Esophagus muscularis mucosa (tissue), 4 donors: ENCODE data around the gene ASTE1. TPM values are rescaled to one million over a fixed set of nuclear protein-coding genes. Genes with fewer than 3 reads are reported as not detected.

Experiments
- DNase-seq: peaks from one replicate; pipeline ENCODE4 v3.0.0-alpha.2; 2017; ENCODE audit errors: extremely low spot score
- H3K27ac ChIP-seq, 4 donors: fragments of 200-600 bp; sonication (generic); replicated peaks in 1 of 4; 1 replicate in 3 of 4; 2 replicates in 1 of 4; pipeline ENCODE4 v1.5.1; 2016 to 2019; ENCODE audit warnings: mild to moderate bottlenecking in 1 of 4
- H3K27me3 ChIP-seq, 4 donors: fragments of 200-600 bp; sonication (generic); one replicate each; pipeline versions ENCODE4 v1.5.1 to v1.6.0; 2016 to 2019
- H3K36me3 ChIP-seq, 4 donors: fragments of 200-600 bp; sonication (generic); one replicate each; pipeline ENCODE4 v1.5.1; 2016 to 2019
- H3K4me1 ChIP-seq, 4 donors: fragments of 200-600 bp; sonication (generic); one replicate each; pipeline ENCODE4 v1.5.1; 2016 to 2019
- H3K4me3 ChIP-seq, 4 donors: fragments of 200-600 bp; sonication (generic); 1 replicate in 2 of 4; 2 replicates in 2 of 4; pipeline ENCODE4 v1.5.1; 2016 to 2019; ENCODE audit warnings: mild to moderate bottlenecking in 4 of 4, moderate library complexity in 1 of 4
- H3K9me3 ChIP-seq, 4 donors: fragments of 200-600 bp; sonication (generic); 1 replicate in 3 of 4; 2 replicates in 1 of 4; pipeline ENCODE4 v1.5.1; 2016 to 2019
- CTCF ChIP-seq, 3 experiments: fragments of 200-600 bp in 2 of 3; fragments of 450-650 bp in 1 of 3; sonication (generic) in 2 of 3; IDR thresholded peaks; one replicate each; pipeline ENCODE4 v1.5.1; 2017 to 2019; ENCODE audit warnings: antibody characterized with exemption in 3 of 3, mild to moderate bottlenecking in 2 of 3, moderate library complexity in 1 of 3
- EP300 ChIP-seq: sonication (generic); formaldehyde crosslinking; IDR thresholded peaks from one replicate; pipeline ENCODE4 v1.6.1; 2017; ENCODE audit warnings: antibody characterized with exemption
- POLR2A ChIP-seq: fragments of 450-650 bp; IDR thresholded peaks from one replicate; pipeline ENCODE4 v1.6.1; 2017; ENCODE audit warnings: antibody characterized with exemption, moderate library complexity, mild to moderate bottlenecking, low read depth
- POLR2AphosphoS5 ChIP-seq, 2 donors: sonication (generic); formaldehyde crosslinking; IDR thresholded peaks; one replicate each; pipeline ENCODE4 v1.6.1; 2017; ENCODE audit warnings: antibody characterized with exemption in 2 of 2
- WGBS: methylation state at CpG from one replicate; pipeline ENCODE4 v1.1.5; 2018; 5-methylcytosine and 5-hydroxymethylcytosine counted together
- intact Hi-C: fragments of 100-400 bp; cut with DNase I; formaldehyde crosslinking; loops from one replicate; pipeline ENCODE4 v1.15.1; 2023
- total RNA-seq, 4 donors: library from RNA; depleted of rRNA; stranded (reverse); fragments of >200 nt; gene quantifications; one replicate each; pipeline versions ENCODE4 v1.1.0 to v1.2.1, GENCODE V29; 2016

Gene ASTE1
- total RNA-seq, 4 donors from 2014 or later: 2.8 to 4.6 (median 4.1) TPM

GRCh38 chr3:130968221-130968620 lies 58.4 kb downstream of the ASTE1 start:
- H3K27ac ChIP-seq: no peak overlapping the region
- H3K4me3 ChIP-seq: no peak overlapping the region
- TF ChIP-seq EP300: no peak
- TF ChIP-seq POLR2AphosphoS5 (IDR thresholded peaks at IDR 0.05): no peak
- TF ChIP-seq CTCF (IDR thresholded peaks at IDR 0.05): no peak
- no peak for TF ChIP-seq POLR2A
- WGBS: 97% methylated on average over 3 of the region's 3 CpGs
- intact Hi-C loops: no loop called here
- H3K27me3 ChIP-seq: no peaks in the 10 kb centered on the region
- H3K36me3 ChIP-seq: peaks cover 11 to 82% (median 61%) of the 10 kb centered on the region in 4 donors
- no peaks in the 10 kb centered on the region for H3K4me1 ChIP-seq
- no peaks in the 10 kb centered on the region for H3K9me3 ChIP-seq
- DNase-seq: no peak

GRCh38 chr3:130967281-130967680 lies 59.3 kb downstream of the ASTE1 start:
- intact Hi-C loops: no loop called here
- H3K27ac ChIP-seq: no peak overlapping the region
- no peaks in the 10 kb centered on the region for H3K9me3 ChIP-seq
- H3K27me3 ChIP-seq: no peaks in the 10 kb centered on the region
- H3K4me3 ChIP-seq: no peak overlapping the region
- DNase-seq: no peak
- WGBS: 97% methylated on average over 2 of the region's 2 CpGs
- no peaks in the 10 kb centered on the region for H3K4me1 ChIP-seq
- TF ChIP-seq CTCF (IDR thresholded peaks at IDR 0.05) (no peak), EP300 (no peak), POLR2AphosphoS5 (IDR thresholded peaks at IDR 0.05) (no peak), POLR2A (no peak)
- H3K36me3 ChIP-seq: peaks cover 11 to 81% (median 61%) of the 10 kb centered on the region in 4 donors

GRCh38 chr3:130963878-130964277 lies 62.7 kb downstream of the ASTE1 start:
- Histone ChIP-seq H3K9me3 (no peaks in the 10 kb centered on the region), H3K36me3 (peaks cover 18 to 78% (median 49%) of the 10 kb centered on the region in 4 donors), H3K27me3 (no peaks in the 10 kb centered on the region), H3K4me1 (no peaks in the 10 kb centered on the region), H3K27ac (no peak overlapping the region), H3K4me3 (no peak overlapping the region)
- intact Hi-C loops: no loop called here
- TF ChIP-seq EP300 (no peak), POLR2AphosphoS5 (IDR thresholded peaks at IDR 0.05) (no peak), POLR2A (no peak), CTCF (IDR thresholded peaks at IDR 0.05) (no peak)
- no peak for DNase-seq
- 80% methylated on average over 3 of the region's 3 CpGs for WGBS

Other genes with a start within 250 kb of the ASTE1 start
- 10 to 100 TPM; 32.1 to 52.3 (median 35.0) TPM for gene ATP2C1, start 132.7 kb downstream of the ASTE1 start, total RNA-seq
- gene NEK11, start 52 bp upstream of the ASTE1 start, total RNA-seq: 10 to 100 TPM in 1 of 4 donors, 1 to 10 TPM in 3; 5.4 to 12.0 (median 6.8) TPM